Activated naive CD8-positive, alpha-beta T cell treated with anti-CD3 and anti-CD28 coated beads for 36 hours (primary cell): ENCODE results near the gene E2F2. TPM values are rescaled to one million over a fixed set of nuclear protein-coding genes. Genes with fewer than 3 reads are reported as not detected.

Experiments
- DNase-seq: peaks from one replicate; pipeline ENCODE4 v3.0.0; 2021
- H3K27ac Mint-ChIP-seq: one replicate; pipeline ENCODE4 v1.8.0; 2022; ENCODE audit warnings: mild to moderate bottlenecking, moderate library complexity, mixed read lengths
- H3K27me3 Mint-ChIP-seq: one replicate; pipeline ENCODE4 v1.8.0; 2022; ENCODE audit warnings: mild to moderate bottlenecking, mixed read lengths
- H3K36me3 Mint-ChIP-seq: one replicate; pipeline ENCODE4 v1.8.0; 2021; ENCODE audit warnings: mild to moderate bottlenecking, mixed read lengths
- H3K4me1 Mint-ChIP-seq: one replicate; pipeline ENCODE4 v1.8.0; 2021; ENCODE audit warnings: mixed read lengths
- H3K4me3 Mint-ChIP-seq: one replicate; pipeline ENCODE4 v1.8.0; 2022; ENCODE audit warnings: mild to moderate bottlenecking, moderate library complexity, mixed read lengths
- H3K9me3 Mint-ChIP-seq: one replicate; pipeline ENCODE4 v1.8.0; 2022; ENCODE audit warnings: mixed read lengths
- total RNA-seq, 2 experiments: library from RNA; stranded (reverse); gene quantifications; one replicate each; pipeline ENCODE4 v1.2.3, GENCODE V29; 2021

E2F2 gene
- 10 to 100 TPM; 36.1 to 37.5 TPM for total RNA-seq

- Mint-ChIP-seq H3K4me3 (peak within 1 kb of the TSS; percentile 92), H3K27ac (peak within 1 kb of the TSS; percentile 97), H3K27me3 (peaks cover 11% of the 10 kb centered on the region), H3K4me1 (peaks cover 51% of the 10 kb centered on the region), H3K36me3 (peaks cover 34% of the 10 kb centered on the region), H3K9me3 (no peaks in the 10 kb centered on the region)
- peak; percentile 84 for DNase-seq
Measured at GRCh38 chr1:23530747-23531561, at the start of gene E2F2. E2F2 (minus strand) TSS chr1:23531233; CDS start chr1:23530793, 440 bp downstream.

- peak overlapping the region; percentile 34 for H3K27ac Mint-ChIP-seq
- peaks cover 2% of the 10 kb centered on the region for H3K9me3 Mint-ChIP-seq
- no peak for DNase-seq
- H3K4me1 Mint-ChIP-seq: peaks cover 62% of the 10 kb centered on the region
- no peak overlapping the region for H3K4me3 Mint-ChIP-seq
- peaks cover 3% of the 10 kb centered on the region for H3K36me3 Mint-ChIP-seq
- no peaks in the 10 kb centered on the region for H3K27me3 Mint-ChIP-seq
Measured at GRCh38 chr1:23578997-23579363, 47.9 kb upstream of the E2F2 start.

- Mint-ChIP-seq H3K4me1 (peaks cover 65% of the 10 kb centered on the region), H3K27me3 (no peaks in the 10 kb centered on the region), H3K36me3 (peaks cover 3% of the 10 kb centered on the region), H3K4me3 (peak overlapping the region; percentile 26), H3K9me3 (peaks cover 2% of the 10 kb centered on the region), H3K27ac (peak overlapping the region; percentile 81)
- DNase-seq: no peak
Measured at GRCh38 chr1:23578311-23578996, 47.4 kb upstream of the E2F2 start.

- H3K4me1 Mint-ChIP-seq: peaks cover 62% of the 10 kb centered on the region
- H3K4me3 Mint-ChIP-seq: peak overlapping the region; percentile 59
- peaks cover 3% of the 10 kb centered on the region for H3K36me3 Mint-ChIP-seq
Measured at GRCh38 chr1:23577056-23578004, 46.3 kb upstream of the E2F2 start.

GRCh38 chr1:23576338-23577055 is 45.5 kb upstream of the E2F2 start:
- peak overlapping the region; percentile 87 for H3K27ac Mint-ChIP-seq
- peaks cover 2% of the 10 kb centered on the region for H3K9me3 Mint-ChIP-seq
- peak overlapping the region; percentile 59 for H3K4me3 Mint-ChIP-seq
- H3K36me3 Mint-ChIP-seq: peaks cover 3% of the 10 kb centered on the region
- no peaks in the 10 kb centered on the region for H3K27me3 Mint-ChIP-seq
- H3K4me1 Mint-ChIP-seq: peaks cover 61% of the 10 kb centered on the region
- DNase-seq: no peak

More at GRCh38 chr1:23577056-23578004, 46.3 kb upstream of the E2F2 start:
- Mint-ChIP-seq H3K27ac (peak overlapping the region; percentile 87), H3K9me3 (peaks cover 2% of the 10 kb centered on the region), H3K27me3 (no peaks in the 10 kb centered on the region)
- DNase-seq: peak; percentile 62

- peaks cover 3% of the 10 kb centered on the region for H3K36me3 Mint-ChIP-seq
- H3K4me1 Mint-ChIP-seq: peaks cover 53% of the 10 kb centered on the region
- no peak overlapping the region for H3K4me3 Mint-ChIP-seq
- no peaks in the 10 kb centered on the region for H3K27me3 Mint-ChIP-seq
- peaks cover 2% of the 10 kb centered on the region for H3K9me3 Mint-ChIP-seq
- H3K27ac Mint-ChIP-seq: peak overlapping the region; percentile 54
- no peak for DNase-seq
Measured at GRCh38 chr1:23575226-23575810, 44.3 kb upstream of the E2F2 start.

GRCh38 chr1:23574265-23574754 is 43.3 kb upstream of the E2F2 start:
- H3K27ac Mint-ChIP-seq: peak overlapping the region; percentile 40

GRCh38 chr1:23573574-23574182 is 42.6 kb upstream of the E2F2 start:
- peaks cover 3% of the 10 kb centered on the region for H3K36me3 Mint-ChIP-seq
- DNase-seq: no peak
- H3K4me3 Mint-ChIP-seq: no peak overlapping the region
- H3K4me1 Mint-ChIP-seq: peaks cover 54% of the 10 kb centered on the region
- H3K9me3 Mint-ChIP-seq: peaks cover 2% of the 10 kb centered on the region
- H3K27me3 Mint-ChIP-seq: peaks cover 1% of the 10 kb centered on the region
- no peak overlapping the region for H3K27ac Mint-ChIP-seq

More at GRCh38 chr1:23574265-23574754, 43.3 kb upstream of the E2F2 start:
- H3K4me3 Mint-ChIP-seq: no peak overlapping the region
- no peak for DNase-seq
- H3K36me3 Mint-ChIP-seq: peaks cover 3% of the 10 kb centered on the region
- H3K4me1 Mint-ChIP-seq: peaks cover 55% of the 10 kb centered on the region
- H3K27me3 Mint-ChIP-seq: no peaks in the 10 kb centered on the region
- peaks cover 2% of the 10 kb centered on the region for H3K9me3 Mint-ChIP-seq

GRCh38 chr1:23571465-23571864 is 40.4 kb upstream of the E2F2 start:
- peaks cover 3% of the 10 kb centered on the region for H3K36me3 Mint-ChIP-seq
- peaks cover 2% of the 10 kb centered on the region for H3K9me3 Mint-ChIP-seq
- H3K4me1 Mint-ChIP-seq: peaks cover 40% of the 10 kb centered on the region
- H3K4me3 Mint-ChIP-seq: no peak overlapping the region
- H3K27me3 Mint-ChIP-seq: peaks cover 13% of the 10 kb centered on the region
- no peak overlapping the region for H3K27ac Mint-ChIP-seq
- DNase-seq: no peak

- Mint-ChIP-seq H3K4me3 (no peak overlapping the region), H3K27me3 (peaks cover 13% of the 10 kb centered on the region), H3K4me1 (peaks cover 28% of the 10 kb centered on the region), H3K27ac (no peak overlapping the region), H3K9me3 (peaks cover 2% of the 10 kb centered on the region), H3K36me3 (peaks cover 3% of the 10 kb centered on the region)
- DNase-seq: no peak
Measured at GRCh38 chr1:23570001-23570691, 39.1 kb upstream of the E2F2 start.

GRCh38 chr1:23568608-23569383 is 37.8 kb upstream of the E2F2 start:
- DNase-seq: no peak
- Mint-ChIP-seq H3K27me3 (peaks cover 13% of the 10 kb centered on the region), H3K27ac (peak overlapping the region; percentile 81)

GRCh38 chr1:23567996-23568607 is 37.1 kb upstream of the E2F2 start:
- peaks cover 13% of the 10 kb centered on the region for H3K27me3 Mint-ChIP-seq
- H3K27ac Mint-ChIP-seq: peak overlapping the region; percentile 81
- no peaks in the 10 kb centered on the region for H3K36me3 Mint-ChIP-seq
- H3K9me3 Mint-ChIP-seq: no peaks in the 10 kb centered on the region
- no peak for DNase-seq
- peaks cover 19% of the 10 kb centered on the region for H3K4me1 Mint-ChIP-seq
- peak overlapping the region; percentile 88 for H3K4me3 Mint-ChIP-seq

More at GRCh38 chr1:23568608-23569383, 37.8 kb upstream of the E2F2 start:
- Mint-ChIP-seq H3K36me3 (no peaks in the 10 kb centered on the region), H3K4me3 (peak overlapping the region; percentile 88), H3K9me3 (no peaks in the 10 kb centered on the region), H3K4me1 (peaks cover 17% of the 10 kb centered on the region)
